Kidney epithelial cell (primary cell): ENCODE data around the gene ZNF772. TPM values are rescaled to one million over a fixed set of nuclear protein-coding genes. Genes with fewer than 3 reads are reported as not detected.
"Not testable (repeated sequence)": the region's sequence is repeated elsewhere in the genome, so short reads cannot be mapped to it uniquely, and the experiment has no call there.

ENCODE experiments used
- DNase-seq: peaks from one replicate; pipeline ENCODE4 v3.0.0-alpha.2; 2010; ENCODE audit warnings: low read depth
- H3K27me3 ChIP-seq: 2 replicates; pipeline ENCODE4 v1.6.0; 2011; ENCODE audit warnings: low read length; ENCODE audit not compliant: control insufficient read depth, insufficient read depth
- H3K36me3 ChIP-seq: 2 replicates; pipeline ENCODE4 v1.5.1; 2011; ENCODE audit warnings: low read length; ENCODE audit not compliant: control insufficient read depth, insufficient read depth
- H3K4me3 ChIP-seq: 2 replicates; pipeline ENCODE4 v1.5.1; 2011; ENCODE audit warnings: low read depth, mild to moderate bottlenecking, control low read depth, low read length
- total RNA-seq: library from RNA; depleted of rRNA; stranded (reverse); fragments of >200 nt; gene quantifications from 2 replicates; pipeline ENCODE4 v1.2.3, GENCODE V29; 2015
- TF ChIP-seq, protein P1 (sequence below): IDR thresholded peaks from 2 replicates; pipeline ENCODE4 v1.5.1; 2011; ENCODE audit warnings: mild to moderate bottlenecking, moderate library complexity, low read length, control low read depth, inconsistent platforms; ENCODE audit not compliant: insufficient read depth, poor library complexity, severe bottlenecking

The ZNF772 gene
- 9.2 and 10.0 TPM in 2 replicates for total RNA-seq

DNA sequence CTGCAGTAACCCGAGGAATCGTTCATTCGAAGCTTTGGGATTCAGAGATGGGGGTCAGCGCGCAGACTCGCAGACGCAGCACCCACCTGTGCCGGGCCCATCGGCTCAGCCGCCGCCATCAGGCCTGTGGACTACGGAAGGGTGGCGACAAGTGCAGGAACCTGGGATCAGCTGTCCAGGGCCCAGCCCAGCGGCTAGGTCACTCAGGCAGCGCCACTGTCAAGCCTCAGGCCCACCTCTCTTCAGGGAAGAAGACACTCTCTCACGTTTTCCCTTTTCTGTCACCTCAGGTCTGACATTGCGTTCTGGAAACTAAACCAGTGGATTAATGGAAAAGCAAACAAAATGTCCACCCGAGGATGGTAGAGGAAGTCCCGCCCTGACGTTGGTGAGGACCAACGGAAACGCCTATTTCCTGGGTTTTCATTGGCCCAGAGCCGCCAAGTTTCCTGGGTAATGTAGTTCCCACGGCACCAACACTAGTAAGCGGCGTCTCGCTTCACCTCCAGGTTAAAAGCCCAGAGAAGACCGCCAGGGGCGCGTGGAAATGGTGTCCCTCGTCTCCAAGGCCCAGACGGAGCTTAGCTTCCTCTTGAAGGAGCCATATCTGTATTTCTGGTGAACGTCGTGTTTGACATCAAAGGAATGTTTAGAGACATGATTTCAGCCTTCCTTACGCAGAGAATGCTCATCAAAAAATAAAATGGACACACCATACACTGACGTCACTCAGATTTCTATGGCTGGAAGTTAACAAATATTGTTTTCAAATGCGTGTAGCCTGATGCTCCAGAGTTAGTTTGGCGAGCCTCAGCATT lies at the start of gene ZNF772:
TSS of gene ZNF772 (minus strand) at position 376 of the 818 bp plus-strand sequence. CDS start at position 119, 257 bp downstream.
- no peaks in the 10 kb centered on the region for H3K27me3 ChIP-seq
- peak; percentile 82 for DNase-seq
- peak within 1 kb of the TSS; percentile 94 for H3K4me3 ChIP-seq
- peaks cover 8% of the 10 kb centered on the region for H3K36me3 ChIP-seq
- TF ChIP-seq, protein P1, sequence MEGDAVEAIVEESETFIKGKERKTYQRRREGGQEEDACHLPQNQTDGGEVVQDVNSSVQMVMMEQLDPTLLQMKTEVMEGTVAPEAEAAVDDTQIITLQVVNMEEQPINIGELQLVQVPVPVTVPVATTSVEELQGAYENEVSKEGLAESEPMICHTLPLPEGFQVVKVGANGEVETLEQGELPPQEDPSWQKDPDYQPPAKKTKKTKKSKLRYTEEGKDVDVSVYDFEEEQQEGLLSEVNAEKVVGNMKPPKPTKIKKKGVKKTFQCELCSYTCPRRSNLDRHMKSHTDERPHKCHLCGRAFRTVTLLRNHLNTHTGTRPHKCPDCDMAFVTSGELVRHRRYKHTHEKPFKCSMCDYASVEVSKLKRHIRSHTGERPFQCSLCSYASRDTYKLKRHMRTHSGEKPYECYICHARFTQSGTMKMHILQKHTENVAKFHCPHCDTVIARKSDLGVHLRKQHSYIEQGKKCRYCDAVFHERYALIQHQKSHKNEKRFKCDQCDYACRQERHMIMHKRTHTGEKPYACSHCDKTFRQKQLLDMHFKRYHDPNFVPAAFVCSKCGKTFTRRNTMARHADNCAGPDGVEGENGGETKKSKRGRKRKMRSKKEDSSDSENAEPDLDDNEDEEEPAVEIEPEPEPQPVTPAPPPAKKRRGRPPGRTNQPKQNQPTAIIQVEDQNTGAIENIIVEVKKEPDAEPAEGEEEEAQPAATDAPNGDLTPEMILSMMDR = peak; percentile 70

DNA sequence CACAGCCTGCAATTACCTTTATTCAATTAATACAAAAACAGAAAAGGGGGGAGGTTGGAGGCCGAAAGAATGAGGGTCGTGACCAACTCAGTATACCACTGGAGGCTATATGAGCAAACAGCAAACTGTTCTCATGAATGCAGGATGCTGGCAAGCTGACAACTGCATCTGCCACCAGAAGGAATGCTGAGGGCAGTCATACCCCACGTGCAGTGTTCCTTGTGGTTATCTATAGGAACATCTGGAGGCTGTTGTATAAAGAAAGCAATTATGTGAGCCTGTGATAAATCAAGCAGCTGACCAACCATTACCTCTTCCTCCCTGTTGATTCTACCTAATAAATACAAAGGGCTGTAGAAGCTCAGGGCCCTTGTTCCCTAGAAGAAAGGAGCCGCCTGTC lies 40.7 kb upstream of the ZNF772 start:
- not testable (repeated sequence) for H3K27me3 ChIP-seq, H3K4me3 ChIP-seq, DNase-seq, H3K36me3 ChIP-seq

DNA sequence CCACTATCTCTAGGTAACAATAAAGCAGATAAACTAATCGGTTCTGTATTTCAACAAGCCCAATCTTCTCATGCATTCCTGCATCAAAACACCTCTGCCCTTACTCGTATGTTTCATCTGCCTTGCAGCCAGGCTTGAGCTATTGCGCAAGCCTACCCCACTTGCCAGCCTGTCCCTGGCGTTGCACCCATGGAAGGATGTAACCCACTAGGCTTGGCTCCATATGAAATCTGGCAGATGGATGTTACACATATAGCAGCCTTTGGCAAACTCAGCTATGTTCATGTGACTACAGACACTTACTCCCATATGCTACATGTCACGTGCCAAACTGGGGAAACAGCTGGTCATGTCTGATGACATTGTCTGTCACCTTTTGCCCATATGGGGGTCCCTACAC lies 37.9 kb upstream of the ZNF772 start:
- no peak for DNase-seq
- H3K4me3 ChIP-seq = no peak overlapping the region
- TF ChIP-seq, protein P1 = no peak
- H3K36me3 ChIP-seq = no peaks in the 10 kb centered on the region
- H3K27me3 ChIP-seq = no peaks in the 10 kb centered on the region

DNA sequence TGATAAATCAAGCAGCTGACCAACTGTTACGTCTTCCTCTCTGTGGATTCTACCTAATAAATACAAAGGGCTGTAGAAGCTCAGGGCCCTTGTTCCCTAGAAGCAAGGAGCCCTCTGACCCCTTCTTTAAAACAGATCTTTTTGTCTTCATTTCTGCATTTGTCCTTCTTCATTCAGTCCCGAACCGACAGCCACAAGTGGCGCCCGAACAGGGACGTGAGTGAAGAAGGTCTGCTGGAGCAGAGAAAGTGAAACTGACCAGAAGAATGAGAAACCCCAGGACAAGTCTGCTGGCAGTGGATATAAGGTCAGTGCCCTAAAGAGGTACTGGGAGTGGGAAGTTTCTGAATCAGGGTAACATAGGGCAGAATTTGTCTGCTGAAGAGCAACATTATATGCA lies 35.5 kb upstream of the ZNF772 start:
- no peak overlapping the region for H3K4me3 ChIP-seq
- TF ChIP-seq, protein P1 = no peak
- H3K27me3 ChIP-seq = no peaks in the 10 kb centered on the region
- DNase-seq = no peak
- H3K36me3 ChIP-seq = no peaks in the 10 kb centered on the region

DNA sequence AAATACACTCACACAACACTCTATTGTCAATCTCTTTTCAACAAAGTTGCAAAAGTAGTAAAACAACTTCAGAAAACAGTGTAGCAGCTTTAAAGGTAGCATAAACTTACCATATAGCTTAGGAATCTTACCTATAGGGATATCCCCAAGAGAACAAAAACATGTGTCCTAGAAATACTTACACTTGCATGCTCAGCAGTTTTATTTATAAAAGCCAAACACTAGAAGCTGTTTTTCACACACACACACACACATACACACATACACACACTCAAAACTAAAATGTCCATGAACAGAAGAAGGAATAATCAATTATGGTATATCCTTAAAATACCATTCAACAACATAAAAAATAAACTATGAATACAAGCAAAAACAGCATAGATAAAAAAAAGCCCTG lies 34.1 kb upstream of the ZNF772 start:
- no peak for DNase-seq
- Histone ChIP-seq H3K36me3 (no peaks in the 10 kb centered on the region), H3K4me3 (no peak overlapping the region), H3K27me3 (no peaks in the 10 kb centered on the region)
- TF ChIP-seq, protein P1 = no peak

DNA sequence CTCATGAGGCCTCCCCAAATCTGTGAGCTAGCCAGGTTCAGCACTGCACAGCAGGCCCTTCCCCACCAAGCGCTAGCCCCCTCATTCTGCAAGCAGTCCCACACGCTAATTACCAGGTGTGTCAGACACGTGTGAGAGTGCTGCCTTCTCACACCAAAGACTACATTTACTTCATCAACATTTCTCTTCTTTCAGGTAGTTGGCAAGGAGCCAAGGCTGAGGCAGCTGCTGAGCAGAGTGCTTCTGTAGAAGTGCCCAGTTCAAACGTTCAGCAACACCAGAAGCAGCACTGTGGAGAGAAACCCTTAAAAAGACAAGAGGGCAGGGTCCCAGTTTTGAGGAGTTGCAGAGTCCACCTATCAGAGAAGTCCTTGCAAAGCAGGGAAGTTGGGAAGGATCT lies 28.8 kb upstream of the ZNF772 start:
- TF ChIP-seq, protein P1 = no peak
- H3K4me3 ChIP-seq = no peak overlapping the region
- H3K36me3 ChIP-seq = no peaks in the 10 kb centered on the region
- no peaks in the 10 kb centered on the region for H3K27me3 ChIP-seq
- no peak for DNase-seq

DNA sequence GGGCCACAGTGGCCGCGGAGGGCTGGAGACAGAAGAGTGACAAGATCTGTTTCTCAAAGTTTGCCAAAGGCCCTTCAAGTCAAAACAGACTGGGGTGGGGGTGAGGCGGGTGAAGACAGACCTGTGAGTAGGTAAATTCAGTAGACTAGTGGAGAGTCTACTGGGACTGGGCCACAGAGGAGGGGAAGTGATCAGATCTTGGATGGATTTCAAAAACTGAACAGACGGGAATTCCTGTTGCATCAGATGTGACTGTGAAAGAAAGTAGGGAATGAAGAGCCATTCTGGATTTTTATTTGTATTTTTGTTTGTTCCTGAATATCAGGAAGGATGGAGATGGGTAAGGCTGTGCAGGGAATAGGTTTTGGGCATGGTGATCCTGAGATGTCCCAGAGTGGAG lies 23.0 kb upstream of the ZNF772 start:
- H3K36me3 ChIP-seq, DNase-seq, H3K27me3 ChIP-seq: not testable (repeated sequence)
- H3K4me3 ChIP-seq = peak overlapping the region; percentile 28

DNA sequence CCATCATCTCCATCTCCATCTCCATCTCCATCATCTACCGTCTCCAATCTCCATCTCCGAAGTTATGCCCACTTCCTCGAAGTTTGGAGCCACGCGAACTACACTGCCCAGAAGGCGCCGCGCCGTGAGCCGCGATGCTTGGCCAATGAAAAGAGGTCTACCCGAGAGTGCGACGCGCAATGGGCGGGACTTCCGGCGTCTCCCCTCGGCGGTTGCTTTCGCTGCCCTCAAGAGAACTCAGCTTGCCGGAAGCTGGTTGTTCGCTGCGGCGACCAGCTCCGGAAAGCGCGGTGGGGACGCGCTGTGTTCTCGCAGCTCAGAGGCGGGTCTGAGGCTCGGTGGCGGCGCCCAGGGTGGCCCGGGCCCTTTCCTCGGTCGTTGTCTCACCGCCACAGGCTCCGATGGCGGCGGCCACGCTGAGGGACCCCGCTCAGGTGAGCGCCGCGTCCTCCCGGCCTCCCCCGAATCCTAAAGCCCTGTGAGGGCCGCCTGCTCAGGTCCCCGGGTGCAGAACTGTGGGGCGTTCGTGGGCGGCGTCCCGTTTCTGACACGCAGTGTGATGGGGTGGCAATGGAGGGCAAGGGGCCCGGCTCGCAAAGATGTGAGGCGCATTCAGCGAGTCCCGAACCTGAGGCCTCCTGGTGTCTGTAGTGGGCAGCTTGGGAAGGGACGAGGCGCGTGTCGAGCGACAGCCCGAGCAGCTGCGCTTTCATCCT lies 22.5 kb upstream of the ZNF772 start, which contains the start of gene ZNF773:
TSS of gene ZNF773 (plus strand) at position 259 of the 716 bp plus-strand sequence. CDS start at position 402, 143 bp downstream.
- H3K27me3 ChIP-seq, H3K36me3 ChIP-seq: not testable (repeated sequence)
- H3K4me3 ChIP-seq = peak within 1 kb of the TSS; percentile 77
- peak; percentile 77 for DNase-seq

DNA sequence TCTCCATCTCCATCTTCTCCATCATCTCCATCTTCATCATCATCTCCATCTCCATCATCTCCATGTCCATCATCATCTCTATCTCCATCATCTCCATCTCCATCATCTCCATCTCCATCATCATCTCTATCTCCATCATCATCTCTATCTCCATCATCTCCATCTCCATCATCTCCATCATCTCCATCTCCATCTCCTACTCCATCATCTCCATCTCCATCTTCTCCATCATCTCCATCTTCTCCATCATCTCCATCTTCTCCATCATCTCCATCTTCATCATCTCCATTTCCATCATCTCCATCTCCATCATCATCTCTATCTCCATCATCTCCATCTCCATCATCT lies 21.9 kb upstream of the ZNF772 start:
- H3K27me3 ChIP-seq, H3K4me3 ChIP-seq, H3K36me3 ChIP-seq, DNase-seq: not testable (repeated sequence)
